Measurements from ENCODE around the gene TACR1.

TACR1 gene

GRCh38 chr2:75194184-75194868, 5.0 kb downstream of the TACR1 start:
- TF ChIP-seq CTCF (conservative IDR thresholded peaks at IDR 0.05; ENCODE audit: low read depth, low read length), result no peak
- no peak for DNase-seq (ENCODE audit: low read depth)
- H3K4me3 ChIP-seq (ENCODE audit: low read length), result no peak overlapping the region

- no peak for TF ChIP-seq CTCF (conservative IDR thresholded peaks at IDR 0.05; ENCODE audit: low read depth, low read length)
These were observed 6.8 kb downstream of the TACR1 start for GRCh38 chr2:75192496-75192895.

GRCh38 chr2:75190271-75190990, 8.9 kb downstream of the TACR1 start:
- H3K4me3 ChIP-seq (ENCODE audit: low read length), result no peak overlapping the region
- DNase-seq (ENCODE audit: low read depth), result no peak
- no peak for TF ChIP-seq CTCF (conservative IDR thresholded peaks at IDR 0.05; ENCODE audit: low read depth, low read length)

More at GRCh38 chr2:75192496-75192895, 6.8 kb downstream of the TACR1 start:
- DNase-seq (ENCODE audit: low read depth), result no peak
- no peak overlapping the region for H3K4me3 ChIP-seq (ENCODE audit: low read length)

GRCh38 chr2:75186821-75187220, 12.5 kb downstream of the TACR1 start:
- no peak overlapping the region for H3K4me3 ChIP-seq (ENCODE audit: low read length)
- no peak for DNase-seq (ENCODE audit: low read depth)
- TF ChIP-seq CTCF (conservative IDR thresholded peaks at IDR 0.05; ENCODE audit: low read depth, low read length), result no peak

GRCh38 chr2:75182606-75183005, 16.7 kb downstream of the TACR1 start:
- H3K4me3 ChIP-seq (ENCODE audit: low read length), result no peak overlapping the region
- DNase-seq (ENCODE audit: low read depth), result no peak
- no peak for TF ChIP-seq CTCF (conservative IDR thresholded peaks at IDR 0.05; ENCODE audit: low read depth, low read length)

GRCh38 chr2:75180476-75180875, 18.8 kb downstream of the TACR1 start:
- DNase-seq (ENCODE audit: low read depth), result no peak
- H3K4me3 ChIP-seq (ENCODE audit: low read length), result no peak overlapping the region
- no peak for TF ChIP-seq CTCF (conservative IDR thresholded peaks at IDR 0.05; ENCODE audit: low read depth, low read length)

- H3K4me3 ChIP-seq (ENCODE audit: low read length), result no peak overlapping the region
- no peak for TF ChIP-seq CTCF (conservative IDR thresholded peaks at IDR 0.05; ENCODE audit: low read depth, low read length)
- DNase-seq (ENCODE audit: low read depth), result no peak
These were observed 21.9 kb downstream of the TACR1 start for GRCh38 chr2:75177427-75177826.
